Chondrocyte (in vitro differentiated cells): ENCODE measurements around the gene FLNB. TPM values are rescaled to one million over a fixed set of nuclear protein-coding genes. Genes with fewer than 3 reads are reported as not detected.

Experiments used
- DNase-seq: peaks from one replicate; pipeline ENCODE4 v3.0.0; 2021; ENCODE audit warnings: mixed read lengths, low spot score
- H3K27ac Mint-ChIP-seq: one replicate; pipeline ENCODE4 v1.8.0; 2021; ENCODE audit warnings: mild to moderate bottlenecking, moderate library complexity, mixed read lengths; ENCODE audit not compliant: unreplicated experiment
- H3K27me3 Mint-ChIP-seq: 2 replicates; pipeline ENCODE4 v1.8.0; 2021; ENCODE audit warnings: low read depth, mixed read lengths
- H3K36me3 Mint-ChIP-seq: 2 replicates; pipeline ENCODE4 v1.8.0; 2021; ENCODE audit warnings: low read depth, mixed read lengths
- H3K4me1 Mint-ChIP-seq: 2 replicates; pipeline ENCODE4 v1.8.0; 2021; ENCODE audit warnings: low read depth, mild to moderate bottlenecking, mixed read lengths
- H3K4me3 Mint-ChIP-seq: one replicate; pipeline ENCODE4 v1.8.0; 2021; ENCODE audit warnings: mild to moderate bottlenecking, moderate library complexity, mixed read lengths; ENCODE audit not compliant: unreplicated experiment
- H3K9me3 Mint-ChIP-seq: 2 replicates; pipeline ENCODE4 v1.8.0; 2021; ENCODE audit warnings: low read depth, mixed read lengths
- CTCF ChIP-seq: fragments of 200-600 bp; sonication (generic); IDR thresholded peaks from 2 replicates; pipeline ENCODE4 v1.5.0; 2021; ENCODE audit warnings: antibody characterized with exemption, mild to moderate bottlenecking, moderate library complexity
- total RNA-seq: library from RNA; stranded (reverse); gene quantifications from 3 replicates; pipeline ENCODE4 v1.2.1, GENCODE V29; 2021

FLNB gene
- total RNA-seq, 1 donor from 2014 or later: 70.2 TPM

- TF ChIP-seq CTCF: no peak
- no peaks in the 10 kb centered on the region for H3K36me3 Mint-ChIP-seq
- H3K4me1 Mint-ChIP-seq: peaks cover 76% of the 10 kb centered on the region
- H3K27ac Mint-ChIP-seq: peak overlapping the region; percentile 54
- no peaks in the 10 kb centered on the region for H3K27me3 Mint-ChIP-seq
- no peak overlapping the region for H3K4me3 Mint-ChIP-seq
- H3K9me3 Mint-ChIP-seq: no peaks in the 10 kb centered on the region
- DNase-seq: no peak
These were observed 8.5 kb downstream of the FLNB start for GRCh38 chr3:58016710-58017109.

GRCh38 chr3:58018892-58019742 is 10.9 kb downstream of the FLNB start:
- H3K4me1 Mint-ChIP-seq: peaks cover 64% of the 10 kb centered on the region

GRCh38 chr3:58020783-58021071 is 12.5 kb downstream of the FLNB start:
- no peak overlapping the region for H3K4me3 Mint-ChIP-seq
- H3K27ac Mint-ChIP-seq: peak overlapping the region; percentile 87
- H3K9me3 Mint-ChIP-seq: no peaks in the 10 kb centered on the region
- peaks cover 55% of the 10 kb centered on the region for H3K4me1 Mint-ChIP-seq
- DNase-seq: no peak
- TF ChIP-seq CTCF: no peak
- no peaks in the 10 kb centered on the region for H3K27me3 Mint-ChIP-seq
- no peaks in the 10 kb centered on the region for H3K36me3 Mint-ChIP-seq

More at GRCh38 chr3:58018892-58019742, 10.9 kb downstream of the FLNB start:
- Mint-ChIP-seq H3K9me3 (no peaks in the 10 kb centered on the region), H3K36me3 (no peaks in the 10 kb centered on the region), H3K27me3 (no peaks in the 10 kb centered on the region), H3K27ac (peak overlapping the region; percentile 87), H3K4me3 (no peak overlapping the region)
- TF ChIP-seq CTCF: no peak
- no peak for DNase-seq

- H3K27ac Mint-ChIP-seq: no peak overlapping the region
- TF ChIP-seq CTCF: no peak
- H3K9me3 Mint-ChIP-seq: no peaks in the 10 kb centered on the region
- DNase-seq: no peak
- H3K4me1 Mint-ChIP-seq: peaks cover 60% of the 10 kb centered on the region
- no peaks in the 10 kb centered on the region for H3K27me3 Mint-ChIP-seq
- H3K4me3 Mint-ChIP-seq: no peak overlapping the region
- H3K36me3 Mint-ChIP-seq: no peaks in the 10 kb centered on the region
These were observed 13.1 kb downstream of the FLNB start for GRCh38 chr3:58021072-58021959.

GRCh38 chr3:58021962-58022361 is 13.7 kb downstream of the FLNB start:
- Mint-ChIP-seq H3K9me3 (no peaks in the 10 kb centered on the region), H3K27ac (no peak overlapping the region), H3K4me3 (no peak overlapping the region), H3K27me3 (no peaks in the 10 kb centered on the region), H3K36me3 (no peaks in the 10 kb centered on the region), H3K4me1 (peaks cover 61% of the 10 kb centered on the region)
- no peak for TF ChIP-seq CTCF
- no peak for DNase-seq
